C4-2B (cell line): ENCODE data around the gene FAT2.
"Not testable (repeated sequence)": the region's sequence is repeated elsewhere in the genome, so short reads cannot be mapped to it uniquely, and the experiment has no call there.

ENCODE experiments used
- ZFX ChIP-seq: fragments of 450-650 bp; IDR thresholded peaks from 2 replicates; pipeline ENCODE4 v1.6.1; 2017
- TF ChIP-seq, protein P1 (sequence below): fragments of 450-650 bp; conservative IDR thresholded peaks from 2 replicates; pipeline ENCODE4 v1.5.1; 2017; ENCODE audit warnings: mild to moderate bottlenecking

GRCh38 chr5:151585344-151585743 lies 5.8 kb downstream of the FAT2 start:
- TF ChIP-seq, protein P1, sequence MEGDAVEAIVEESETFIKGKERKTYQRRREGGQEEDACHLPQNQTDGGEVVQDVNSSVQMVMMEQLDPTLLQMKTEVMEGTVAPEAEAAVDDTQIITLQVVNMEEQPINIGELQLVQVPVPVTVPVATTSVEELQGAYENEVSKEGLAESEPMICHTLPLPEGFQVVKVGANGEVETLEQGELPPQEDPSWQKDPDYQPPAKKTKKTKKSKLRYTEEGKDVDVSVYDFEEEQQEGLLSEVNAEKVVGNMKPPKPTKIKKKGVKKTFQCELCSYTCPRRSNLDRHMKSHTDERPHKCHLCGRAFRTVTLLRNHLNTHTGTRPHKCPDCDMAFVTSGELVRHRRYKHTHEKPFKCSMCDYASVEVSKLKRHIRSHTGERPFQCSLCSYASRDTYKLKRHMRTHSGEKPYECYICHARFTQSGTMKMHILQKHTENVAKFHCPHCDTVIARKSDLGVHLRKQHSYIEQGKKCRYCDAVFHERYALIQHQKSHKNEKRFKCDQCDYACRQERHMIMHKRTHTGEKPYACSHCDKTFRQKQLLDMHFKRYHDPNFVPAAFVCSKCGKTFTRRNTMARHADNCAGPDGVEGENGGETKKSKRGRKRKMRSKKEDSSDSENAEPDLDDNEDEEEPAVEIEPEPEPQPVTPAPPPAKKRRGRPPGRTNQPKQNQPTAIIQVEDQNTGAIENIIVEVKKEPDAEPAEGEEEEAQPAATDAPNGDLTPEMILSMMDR = not testable (repeated sequence)
- not testable (repeated sequence) for TF ChIP-seq ZFX
